ENCODE data around the gene KRT6C.

KRT6C gene

DNA sequence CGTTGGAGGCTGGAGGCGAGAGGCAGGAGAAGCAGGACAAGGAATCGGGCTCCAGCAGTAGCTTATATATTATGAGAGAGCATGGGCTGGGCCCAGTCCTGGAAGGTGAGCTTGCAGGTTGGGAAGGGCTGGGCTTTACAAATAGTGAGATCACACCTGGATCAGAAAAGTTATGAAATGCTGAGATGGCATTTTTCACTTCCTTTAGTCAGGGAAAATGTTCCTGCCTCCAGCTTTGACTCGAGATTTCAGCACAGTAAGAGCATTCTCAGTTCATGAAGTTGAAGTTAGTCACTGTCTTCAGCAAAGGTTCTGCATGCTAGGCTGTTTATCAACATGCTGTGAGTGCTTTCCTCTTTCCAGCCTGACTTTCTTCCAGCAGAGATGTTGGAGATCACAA is at the start of gene KRT6C:
Gene KRT6C (minus strand): TSS at position 38 of the 400 bp plus-strand sequence. CDS start 68 bp downstream, outside the sequence.
- Histone ChIP-seq H3K9ac (ENCODE audit: low read depth, low read length) (no peak within 1 kb of the TSS), H3K4me3 (ENCODE audit: low read depth, low read length) (no peak within 1 kb of the TSS), H3K36me3 (ENCODE audit: control insufficient read depth, insufficient read depth, low read length) (no peaks in the 10 kb centered on the region), H3K4me1 (ENCODE audit: control insufficient read depth, insufficient read depth, low read length) (no peaks in the 10 kb centered on the region), H3K9me3 (ENCODE audit: control insufficient read depth, insufficient read depth, low read length) (no peaks in the 10 kb centered on the region), H3K27me3 (ENCODE audit: control insufficient read depth, insufficient read depth, low read length) (no peaks in the 10 kb centered on the region)

DNA sequence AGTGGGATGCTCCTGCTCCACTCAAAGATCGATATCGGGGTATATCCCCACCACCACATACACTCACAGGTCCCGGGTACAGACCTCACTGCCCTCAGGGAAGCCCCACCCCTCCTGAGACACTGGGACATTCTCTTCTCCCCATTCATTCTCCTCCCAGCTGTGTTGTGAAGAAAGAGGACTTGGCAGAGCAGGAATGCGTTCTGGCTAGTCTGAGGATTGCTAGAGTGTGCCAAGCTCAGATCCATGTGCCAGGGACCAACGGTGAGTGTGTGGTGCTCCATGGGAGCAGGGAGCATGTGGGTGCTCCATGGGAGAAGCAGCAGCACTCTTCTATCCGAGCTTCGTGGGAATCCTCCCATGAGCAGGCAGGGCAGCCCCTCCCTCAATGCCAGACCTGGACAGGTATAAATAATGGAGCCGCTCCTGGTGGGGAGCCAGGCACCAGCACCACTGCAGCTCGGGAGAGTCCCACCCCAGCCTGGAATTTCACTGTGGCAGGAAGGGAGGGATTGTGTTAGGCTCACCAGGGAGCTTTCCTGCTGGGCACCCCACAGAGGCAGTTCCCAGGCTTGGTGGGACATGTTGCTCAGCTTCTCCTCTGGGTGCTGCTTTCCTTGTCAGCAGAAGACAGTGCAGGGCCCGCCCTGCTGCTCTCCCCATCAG is 48.9 kb upstream of the KRT6C start:
- H3K4me3 ChIP-seq (ENCODE audit: low read depth, low read length) = no peak overlapping the region
- H3K4me1 ChIP-seq (ENCODE audit: control insufficient read depth, insufficient read depth, low read length) = no peaks in the 10 kb centered on the region
- no peaks in the 10 kb centered on the region for H3K9me3 ChIP-seq (ENCODE audit: control insufficient read depth, insufficient read depth, low read length)
- H3K36me3 ChIP-seq (ENCODE audit: control insufficient read depth, insufficient read depth, low read length) = no peaks in the 10 kb centered on the region
- H3K27me3 ChIP-seq (ENCODE audit: control insufficient read depth, insufficient read depth, low read length) = no peaks in the 10 kb centered on the region
- no peak overlapping the region for H3K9ac ChIP-seq (ENCODE audit: low read depth, low read length)

DNA sequence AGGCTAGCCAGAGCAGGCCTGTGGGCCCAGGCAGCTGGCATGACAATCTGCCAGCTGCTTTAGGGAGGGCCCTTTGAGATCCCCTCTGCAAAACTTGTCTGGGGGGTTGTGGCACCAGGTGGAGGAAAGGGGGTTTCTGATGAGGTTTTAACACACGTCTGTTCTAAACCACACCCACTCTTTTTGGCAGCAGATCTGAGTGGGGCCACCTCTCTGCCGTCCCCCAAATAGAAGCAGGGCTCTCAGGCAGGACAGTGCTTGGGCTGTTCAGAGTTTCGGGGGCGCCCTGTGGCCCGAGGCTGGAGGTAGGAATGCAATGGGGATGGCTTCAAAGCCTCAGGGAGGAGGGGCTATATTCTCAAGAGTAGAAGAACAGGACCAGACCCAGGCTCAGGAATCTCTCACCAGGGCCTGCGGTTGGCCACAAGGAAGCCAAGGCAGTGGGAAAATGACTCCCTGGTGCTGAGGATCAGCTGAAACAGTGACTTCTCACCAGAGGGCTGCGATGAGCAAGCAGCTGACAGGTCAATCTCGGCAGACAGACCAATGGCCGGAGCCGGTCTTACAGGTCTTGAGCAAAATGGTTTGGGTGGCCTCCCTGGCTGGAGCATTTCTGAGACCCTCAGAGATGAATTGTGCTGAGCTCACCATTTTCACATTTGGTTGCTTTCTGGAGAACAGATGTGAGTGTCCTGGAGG is 48.1 kb upstream of the KRT6C start:
- Histone ChIP-seq H3K27me3 (ENCODE audit: control insufficient read depth, insufficient read depth, low read length) (no peaks in the 10 kb centered on the region), H3K4me1 (ENCODE audit: control insufficient read depth, insufficient read depth, low read length) (no peaks in the 10 kb centered on the region), H3K9me3 (ENCODE audit: control insufficient read depth, insufficient read depth, low read length) (no peaks in the 10 kb centered on the region), H3K9ac (ENCODE audit: low read depth, low read length) (no peak overlapping the region), H3K4me3 (ENCODE audit: low read depth, low read length) (no peak overlapping the region), H3K36me3 (ENCODE audit: control insufficient read depth, insufficient read depth, low read length) (no peaks in the 10 kb centered on the region)

DNA sequence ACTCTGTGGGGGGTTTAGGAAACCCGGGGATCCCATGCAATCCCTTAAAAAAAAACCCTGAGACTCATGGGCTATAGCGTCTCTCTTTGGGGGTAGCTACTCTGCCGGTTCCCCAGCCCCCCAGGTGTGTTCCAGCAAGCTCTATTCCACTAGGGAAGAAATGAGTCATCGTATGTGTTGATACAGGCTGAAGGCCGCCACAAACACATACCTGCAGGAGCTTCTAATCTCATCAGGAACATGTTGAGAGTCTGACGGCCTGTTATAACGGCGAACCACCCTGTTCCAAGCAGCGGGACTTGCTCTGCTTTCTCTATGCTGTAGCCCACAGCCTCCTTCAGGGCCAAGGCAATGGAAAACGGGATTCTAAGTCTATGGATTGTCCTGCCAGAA is 47.6 kb upstream of the KRT6C start:
- no peak overlapping the region for H3K9ac ChIP-seq (ENCODE audit: low read depth, low read length)
- no peak overlapping the region for H3K4me3 ChIP-seq (ENCODE audit: low read depth, low read length)
- no peaks in the 10 kb centered on the region for H3K27me3 ChIP-seq (ENCODE audit: control insufficient read depth, insufficient read depth, low read length)
- H3K9me3 ChIP-seq (ENCODE audit: control insufficient read depth, insufficient read depth, low read length) = no peaks in the 10 kb centered on the region
- no peaks in the 10 kb centered on the region for H3K4me1 ChIP-seq (ENCODE audit: control insufficient read depth, insufficient read depth, low read length)
- H3K36me3 ChIP-seq (ENCODE audit: control insufficient read depth, insufficient read depth, low read length) = no peaks in the 10 kb centered on the region

DNA sequence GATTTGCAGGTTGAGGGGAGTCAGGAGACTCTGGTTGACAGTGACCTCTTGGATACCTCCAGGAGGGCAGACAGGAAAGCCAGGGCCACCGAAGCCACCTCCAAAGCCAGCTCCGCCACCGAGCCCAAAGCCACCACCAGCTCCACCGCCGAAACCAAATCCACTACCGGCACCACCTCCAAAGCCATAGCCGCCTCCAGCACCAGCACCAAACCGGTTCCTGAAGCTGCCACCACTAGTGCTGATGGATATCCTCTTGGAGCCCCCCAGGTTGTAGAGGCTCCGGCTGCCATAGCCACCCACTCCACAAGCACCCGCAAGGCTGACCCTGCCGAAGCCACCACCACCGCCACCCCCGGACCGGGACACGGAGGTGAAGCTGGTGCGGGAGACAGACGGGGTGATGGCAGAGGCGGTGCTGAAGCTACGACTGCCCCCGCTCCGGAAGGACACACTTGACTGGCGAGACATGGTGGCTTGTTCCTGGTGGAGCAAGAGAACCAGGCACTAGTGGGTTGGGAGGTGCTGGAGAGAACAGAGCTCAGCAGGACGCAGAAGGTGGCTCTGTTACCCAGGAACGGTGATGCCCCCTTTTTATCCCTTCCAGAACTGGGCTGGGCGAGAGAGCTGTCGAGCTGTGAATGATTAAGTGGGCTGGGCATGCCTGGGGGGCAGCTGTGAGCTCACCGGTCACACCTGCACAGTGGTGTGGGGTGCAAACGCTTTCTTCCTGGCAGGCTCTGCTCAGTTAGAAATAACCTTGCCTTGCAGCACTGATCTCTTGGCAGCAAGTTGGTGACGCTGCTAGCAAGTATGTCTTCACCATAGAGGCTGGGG is 46.4 kb upstream of the KRT6C start, which contains the start of gene KRT5:
Gene KRT5 (minus strand): TSS at position 569 of the 837 bp plus-strand sequence. CDS start 98 bp downstream, at position 471.
- Histone ChIP-seq H3K4me1 (ENCODE audit: control insufficient read depth, insufficient read depth, low read length) (no peaks in the 10 kb centered on the region), H3K36me3 (ENCODE audit: control insufficient read depth, insufficient read depth, low read length) (no peaks in the 10 kb centered on the region), H3K9ac (ENCODE audit: low read depth, low read length) (no peak within 1 kb of the TSS), H3K4me3 (ENCODE audit: low read depth, low read length) (no peak within 1 kb of the TSS), H3K9me3 (ENCODE audit: control insufficient read depth, insufficient read depth, low read length) (no peaks in the 10 kb centered on the region), H3K27me3 (ENCODE audit: control insufficient read depth, insufficient read depth, low read length) (no peaks in the 10 kb centered on the region)

DNA sequence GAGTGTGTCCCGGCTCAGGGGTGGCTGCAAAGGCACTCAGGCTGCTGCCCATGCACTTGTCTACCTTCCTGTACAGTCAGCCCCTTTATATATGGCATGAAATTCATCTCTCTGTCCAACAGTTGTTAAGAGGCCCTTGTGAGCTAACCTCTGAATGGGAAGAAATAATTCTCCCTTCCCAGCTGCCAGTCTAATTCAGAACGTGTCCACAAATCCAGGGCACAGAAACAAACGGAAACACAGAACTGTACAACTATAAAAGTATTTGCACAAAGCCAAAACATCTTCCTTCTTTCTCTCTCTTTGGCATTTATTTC is 45.7 kb upstream of the KRT6C start:
- no peak overlapping the region for H3K9ac ChIP-seq (ENCODE audit: low read depth, low read length)
- no peak overlapping the region for H3K4me3 ChIP-seq (ENCODE audit: low read depth, low read length)
- H3K4me1 ChIP-seq (ENCODE audit: control insufficient read depth, insufficient read depth, low read length) = no peaks in the 10 kb centered on the region
- H3K36me3 ChIP-seq (ENCODE audit: control insufficient read depth, insufficient read depth, low read length) = no peaks in the 10 kb centered on the region
- H3K9me3 ChIP-seq (ENCODE audit: control insufficient read depth, insufficient read depth, low read length) = no peaks in the 10 kb centered on the region
- no peaks in the 10 kb centered on the region for H3K27me3 ChIP-seq (ENCODE audit: control insufficient read depth, insufficient read depth, low read length)

DNA sequence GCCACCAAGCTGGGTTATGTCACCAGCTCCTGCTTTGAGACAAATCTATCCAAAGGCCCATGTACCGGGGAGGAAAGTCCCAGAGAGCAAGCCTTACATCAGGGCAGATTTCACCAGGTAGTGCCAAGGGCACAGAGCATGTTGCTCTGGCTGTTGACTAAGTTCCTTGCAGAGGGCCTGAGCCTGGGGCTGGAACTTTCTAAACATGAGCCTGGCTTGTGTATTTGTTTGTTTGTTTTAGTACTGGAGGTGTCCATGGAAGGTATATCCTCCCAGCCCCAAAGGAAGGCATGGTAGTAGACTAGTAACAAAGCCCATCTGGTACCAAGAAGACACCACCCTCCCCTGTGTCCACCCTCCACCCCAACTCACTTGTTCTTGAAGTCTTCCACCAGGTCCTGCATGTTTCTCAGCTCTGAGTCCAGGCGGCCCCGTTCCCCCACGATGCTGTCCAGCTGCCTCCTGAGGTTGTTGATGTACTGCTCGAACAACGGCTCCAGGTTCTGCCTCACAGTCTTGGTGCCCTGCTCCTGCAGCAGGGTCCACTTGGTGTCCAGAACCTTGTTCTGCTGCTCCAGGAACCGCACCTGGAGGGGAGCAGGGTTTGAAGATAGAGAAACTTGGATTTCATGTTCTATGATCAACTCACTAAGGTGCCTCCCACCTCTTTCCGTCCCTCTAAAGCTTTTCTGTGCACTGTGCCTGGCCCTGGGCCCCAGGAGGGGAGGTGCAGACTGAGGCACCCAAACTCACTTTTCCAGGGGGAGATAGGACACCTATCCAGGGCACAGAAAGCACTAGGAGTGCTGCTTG is 45.2 kb upstream of the KRT6C start:
- H3K4me3 ChIP-seq (ENCODE audit: low read depth, low read length) = no peak overlapping the region
- no peak overlapping the region for H3K9ac ChIP-seq (ENCODE audit: low read depth, low read length)
- no peaks in the 10 kb centered on the region for H3K9me3 ChIP-seq (ENCODE audit: control insufficient read depth, insufficient read depth, low read length)
- H3K27me3 ChIP-seq (ENCODE audit: control insufficient read depth, insufficient read depth, low read length) = no peaks in the 10 kb centered on the region
- no peaks in the 10 kb centered on the region for H3K36me3 ChIP-seq (ENCODE audit: control insufficient read depth, insufficient read depth, low read length)
- H3K4me1 ChIP-seq (ENCODE audit: control insufficient read depth, insufficient read depth, low read length) = no peaks in the 10 kb centered on the region

DNA sequence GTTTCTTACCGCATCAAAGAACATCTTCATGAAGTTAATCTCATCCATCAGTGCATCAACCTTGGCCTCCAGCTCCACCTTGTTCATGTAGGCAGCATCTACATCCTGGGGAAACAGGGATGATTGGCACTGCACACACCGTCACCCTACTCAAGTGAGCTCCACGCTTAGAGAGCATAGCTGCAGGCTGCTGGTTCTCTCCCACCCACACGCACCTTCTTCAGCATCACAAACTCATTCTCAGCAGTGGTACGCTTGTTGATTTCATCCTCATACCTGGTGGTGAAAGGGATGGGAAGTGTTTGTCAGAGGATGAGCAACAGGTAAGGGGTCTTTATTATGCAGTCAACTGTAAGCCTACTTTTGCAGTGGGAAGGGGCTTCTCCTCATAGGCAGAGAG is 44.3 kb upstream of the KRT6C start:
- Histone ChIP-seq H3K36me3 (ENCODE audit: control insufficient read depth, insufficient read depth, low read length) (no peaks in the 10 kb centered on the region), H3K9me3 (ENCODE audit: control insufficient read depth, insufficient read depth, low read length) (no peaks in the 10 kb centered on the region), H3K4me3 (ENCODE audit: low read depth, low read length) (no peak overlapping the region), H3K27me3 (ENCODE audit: control insufficient read depth, insufficient read depth, low read length) (no peaks in the 10 kb centered on the region), H3K4me1 (ENCODE audit: control insufficient read depth, insufficient read depth, low read length) (no peaks in the 10 kb centered on the region), H3K9ac (ENCODE audit: low read depth, low read length) (no peak overlapping the region)

DNA sequence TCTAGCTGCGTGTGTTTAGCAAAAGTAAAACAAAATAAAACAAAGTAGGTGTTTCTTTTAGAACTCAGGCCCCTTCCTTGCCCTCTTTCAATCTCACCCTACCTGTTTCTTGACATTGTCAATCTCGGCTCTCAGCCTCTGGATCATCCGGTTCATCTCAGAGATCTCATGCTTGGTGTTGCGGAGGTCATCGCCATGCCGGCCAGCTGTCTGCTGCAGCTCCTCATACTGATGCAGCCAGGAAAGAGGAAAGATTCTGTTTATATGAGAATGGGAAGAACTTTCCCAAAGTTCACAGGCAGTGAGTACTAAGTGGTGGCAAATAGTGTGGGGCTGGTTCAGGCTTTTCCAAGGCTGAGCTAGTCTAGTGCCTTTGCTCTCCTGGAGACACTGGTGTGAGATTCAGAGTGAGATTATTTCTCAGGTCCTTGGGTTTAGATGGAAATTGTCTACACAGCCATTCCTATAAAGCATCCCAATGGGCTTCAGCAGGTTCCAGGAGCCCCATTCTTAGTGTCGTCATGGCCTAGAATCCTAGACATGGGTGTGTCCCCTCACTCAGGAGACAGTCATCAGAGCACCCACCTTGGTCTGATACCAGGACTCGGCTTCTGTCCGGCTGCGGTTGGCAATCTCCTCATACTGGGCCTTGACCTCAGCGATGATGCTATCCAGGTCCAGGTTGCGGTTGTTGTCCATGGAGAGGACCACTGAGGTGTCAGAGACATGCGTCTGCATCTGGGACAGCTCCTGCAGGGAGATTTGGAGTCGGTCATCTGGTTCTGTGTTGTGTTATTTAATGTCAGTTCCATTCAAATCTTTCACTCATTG is 43.6 kb upstream of the KRT6C start:
- no peaks in the 10 kb centered on the region for H3K4me1 ChIP-seq (ENCODE audit: control insufficient read depth, insufficient read depth, low read length)
- H3K36me3 ChIP-seq (ENCODE audit: control insufficient read depth, insufficient read depth, low read length) = no peaks in the 10 kb centered on the region
- no peak overlapping the region for H3K9ac ChIP-seq (ENCODE audit: low read depth, low read length)
- no peak overlapping the region for H3K4me3 ChIP-seq (ENCODE audit: low read depth, low read length)
- H3K27me3 ChIP-seq (ENCODE audit: control insufficient read depth, insufficient read depth, low read length) = no peaks in the 10 kb centered on the region
- no peaks in the 10 kb centered on the region for H3K9me3 ChIP-seq (ENCODE audit: control insufficient read depth, insufficient read depth, low read length)

DNA sequence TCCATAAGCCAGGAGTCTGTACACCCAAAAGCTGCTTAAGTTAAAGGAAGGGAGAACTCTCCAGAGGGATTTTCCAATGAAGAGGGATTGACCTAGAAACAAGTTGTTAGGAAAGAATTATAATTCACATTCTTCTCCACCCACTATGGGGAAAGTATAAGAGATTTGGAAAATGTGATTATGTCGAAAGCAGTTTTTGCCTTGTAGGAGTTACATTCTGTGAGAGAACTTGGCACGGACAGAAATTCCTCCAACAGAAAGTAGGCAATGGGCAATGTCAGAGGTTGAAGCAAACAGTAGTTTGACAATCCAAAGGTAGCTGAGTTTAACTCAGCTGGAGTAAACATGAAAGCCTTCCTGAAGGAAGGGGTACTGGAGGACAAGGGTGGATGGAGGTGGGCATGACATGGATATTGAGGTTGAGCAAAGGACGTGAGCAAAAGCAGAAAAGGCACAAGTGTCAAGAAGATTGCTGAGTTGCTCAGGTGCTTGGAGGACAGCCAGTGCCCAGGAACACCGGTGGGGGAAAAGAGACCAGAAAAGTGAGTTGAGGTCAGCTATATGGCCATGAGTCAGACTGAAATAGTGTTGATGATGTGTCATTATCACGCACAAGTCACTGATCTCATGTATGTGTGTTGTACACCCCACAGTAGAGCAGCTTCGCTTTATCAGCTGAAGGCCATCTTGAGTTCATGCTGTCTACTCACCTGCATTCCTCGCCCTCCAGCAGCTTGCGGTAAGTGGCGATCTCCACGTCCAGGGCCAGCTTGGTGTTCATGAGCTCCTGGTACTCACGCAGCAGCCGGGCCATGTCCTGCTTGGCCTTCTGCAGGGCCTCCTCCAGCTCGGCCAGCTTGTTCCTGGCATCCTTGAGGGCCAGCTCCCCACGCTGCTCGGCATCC is 42.6 kb upstream of the KRT6C start:
- no peaks in the 10 kb centered on the region for H3K36me3 ChIP-seq (ENCODE audit: control insufficient read depth, insufficient read depth, low read length)

More for the DNA sequence above, 42.6 kb upstream of the KRT6C start:
- H3K4me1 ChIP-seq (ENCODE audit: control insufficient read depth, insufficient read depth, low read length) = no peaks in the 10 kb centered on the region
- no peak overlapping the region for H3K9ac ChIP-seq (ENCODE audit: low read depth, low read length)
- no peaks in the 10 kb centered on the region for H3K27me3 ChIP-seq (ENCODE audit: control insufficient read depth, insufficient read depth, low read length)
- no peak overlapping the region for H3K4me3 ChIP-seq (ENCODE audit: low read depth, low read length)
- H3K9me3 ChIP-seq (ENCODE audit: control insufficient read depth, insufficient read depth, low read length) = no peaks in the 10 kb centered on the region
